ENCODE measurements around the gene KCNN4.

DNA sequence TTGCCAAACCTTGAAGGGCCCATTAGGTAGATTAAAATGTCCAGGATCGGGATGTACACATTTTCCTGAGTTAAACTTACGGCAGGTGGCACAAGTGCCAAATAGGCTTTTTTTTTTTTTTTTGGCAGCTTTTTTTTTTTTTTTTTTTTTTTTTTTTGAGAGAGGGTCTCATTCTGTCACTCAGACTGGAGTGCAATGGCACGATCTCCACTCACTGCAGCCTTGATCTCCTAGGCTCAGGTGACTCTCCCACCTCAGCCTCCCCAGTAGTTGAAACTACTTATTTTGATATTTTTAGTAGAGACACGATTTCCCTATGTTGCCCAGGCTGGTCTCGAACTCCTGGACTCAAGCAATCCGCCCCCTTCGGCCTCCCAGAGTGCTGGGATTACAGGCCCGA, 55.9 kb downstream of the KCNN4 start:
- TF ChIP-seq CTCF (IDR thresholded peaks at IDR 0.05) (no peak), EP300 (IDR thresholded peaks at IDR 0.05; ENCODE audit: borderline replicate concordance in 1 of 2, low read depth in 1 of 2, low read length in 1 of 2) (no peak), JUND (IDR thresholded peaks at IDR 0.05) (no peak), SMC3 (IDR thresholded peaks at IDR 0.05; ENCODE audit: low read depth, low read length) (no peak), POLR2AphosphoS5 (IDR thresholded peaks at IDR 0.05; ENCODE audit: low read depth, low read length) (no peak), YY1 (IDR thresholded peaks at IDR 0.05; ENCODE audit: low read depth) (no peak), EZH2phosphoT487 (IDR thresholded peaks at IDR 0.05; ENCODE audit: borderline replicate concordance, low read depth) (no peak), NRF1 (IDR thresholded peaks at IDR 0.05; ENCODE audit: low read depth, low read length) (no peak), NFIC (IDR thresholded peaks at IDR 0.05; ENCODE audit: borderline replicate concordance) (no peak), RXRA (IDR thresholded peaks at IDR 0.05; ENCODE audit: borderline replicate concordance, low read depth) (no peak)

Data from SK-N-SH (cell line).